Duodenal mucosa (tissue), 2 donors: ENCODE measurements around the gene USP17L27.
"Not testable (repeated sequence)": the region's sequence is repeated elsewhere in the genome, so short reads cannot be mapped to it uniquely, and the experiment has no call there.

Source experiments
- H3K27ac ChIP-seq: one replicate; pipeline ENCODE4 v1.7.0; 2013; ENCODE audit warnings: low read depth, low read length
- H3K27me3 ChIP-seq, 2 donors: one replicate each; pipeline ENCODE4 v1.7.0; 2013; ENCODE audit warnings: low read length in 2 of 2, control low read depth in 1 of 2; ENCODE audit not compliant: insufficient read depth in 2 of 2, control insufficient read depth in 1 of 2
- H3K36me3 ChIP-seq, 2 donors: one replicate each; pipeline ENCODE4 v1.7.0; 2013; ENCODE audit warnings: low read length in 2 of 2, control low read depth in 1 of 2; ENCODE audit not compliant: insufficient read depth in 2 of 2, control insufficient read depth in 1 of 2
- H3K4me1 ChIP-seq, 2 donors: one replicate each; pipeline ENCODE4 v1.7.0; 2013; ENCODE audit warnings: low read length in 2 of 2, control low read depth in 1 of 2; ENCODE audit not compliant: insufficient read depth in 2 of 2, control insufficient read depth in 1 of 2
- H3K4me3 ChIP-seq, 2 donors: one replicate each; pipeline ENCODE4 v1.7.0; 2013; ENCODE audit warnings: low read length in 2 of 2, low read depth in 1 of 2
- H3K9ac ChIP-seq, 2 donors: one replicate each; pipeline ENCODE4 v1.7.0; 2013; ENCODE audit warnings: low read length in 2 of 2, low read depth in 1 of 2
- H3K9me3 ChIP-seq, 2 donors: one replicate each; pipeline ENCODE4 v1.7.0; 2013; ENCODE audit warnings: low read length in 2 of 2, control low read depth in 1 of 2; ENCODE audit not compliant: control insufficient read depth in 1 of 2

The USP17L27 gene, protein sequence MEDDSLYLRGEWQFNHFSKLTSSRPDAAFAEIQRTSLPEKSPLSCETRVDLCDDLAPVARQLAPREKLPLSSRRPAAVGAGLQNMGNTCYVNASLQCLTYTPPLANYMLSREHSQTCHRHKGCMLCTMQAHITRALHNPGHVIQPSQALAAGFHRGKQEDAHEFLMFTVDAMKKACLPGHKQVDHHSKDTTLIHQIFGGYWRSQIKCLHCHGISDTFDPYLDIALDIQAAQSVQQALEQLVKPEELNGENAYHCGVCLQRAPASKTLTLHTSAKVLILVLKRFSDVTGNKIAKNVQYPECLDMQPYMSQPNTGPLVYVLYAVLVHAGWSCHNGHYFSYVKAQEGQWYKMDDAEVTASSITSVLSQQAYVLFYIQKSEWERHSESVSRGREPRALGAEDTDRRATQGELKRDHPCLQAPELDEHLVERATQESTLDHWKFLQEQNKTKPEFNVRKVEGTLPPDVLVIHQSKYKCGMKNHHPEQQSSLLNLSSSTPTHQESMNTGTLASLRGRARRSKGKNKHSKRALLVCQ

DNA sequence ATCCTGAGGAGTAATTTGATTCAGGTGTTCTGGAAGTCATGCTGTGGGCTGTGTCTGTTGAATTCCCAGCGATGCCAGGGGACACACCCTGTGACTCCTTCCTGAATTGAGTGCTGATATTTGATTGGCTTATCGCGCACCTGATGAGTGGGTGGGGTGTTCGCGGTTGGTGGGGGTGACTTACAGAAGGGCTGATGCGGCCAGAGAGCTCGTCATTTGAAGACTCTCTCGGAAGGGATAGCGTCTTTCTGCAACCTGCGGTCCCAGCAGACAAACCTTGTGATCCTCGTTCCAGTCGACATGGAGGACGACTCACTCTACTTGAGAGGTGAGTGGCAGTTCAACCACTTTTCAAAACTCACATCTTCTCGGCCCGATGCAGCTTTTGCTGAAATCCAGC, at the start of gene USP17L27:
Gene USP17L27, plus strand, starts transcription at position 301 of the 400 bp plus-strand sequence. Its CDS starts 0 bp downstream, at position 301.
- H3K27me3 ChIP-seq, H3K9me3 ChIP-seq, H3K36me3 ChIP-seq, H3K4me1 ChIP-seq, H3K9ac ChIP-seq, H3K4me3 ChIP-seq, H3K27ac ChIP-seq: not testable (repeated sequence)

- not testable (repeated sequence) for H3K27me3 ChIP-seq, H3K9me3 ChIP-seq, H3K36me3 ChIP-seq, H3K4me1 ChIP-seq, H3K9ac ChIP-seq, H3K27ac ChIP-seq, H3K4me3 ChIP-seq
These were observed 19.8 kb upstream of the USP17L27 start for GRCh38 chr4:9324191-9324590.

DNA sequence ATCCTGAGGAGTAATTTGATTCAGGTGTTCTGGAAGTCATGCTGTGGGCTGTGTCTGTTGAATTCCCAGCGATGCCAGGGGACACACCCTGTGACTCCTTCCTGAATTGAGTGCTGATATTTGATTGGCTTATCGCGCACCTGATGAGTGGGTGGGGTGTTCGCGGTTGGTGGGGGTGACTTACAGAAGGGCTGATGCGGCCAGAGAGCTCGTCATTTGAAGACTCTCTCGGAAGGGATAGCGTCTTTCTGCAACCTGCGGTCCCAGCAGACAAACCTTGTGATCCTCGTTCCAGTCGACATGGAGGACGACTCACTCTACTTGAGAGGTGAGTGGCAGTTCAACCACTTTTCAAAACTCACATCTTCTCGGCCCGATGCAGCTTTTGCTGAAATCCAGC, 19.1 kb upstream of the USP17L27 start, which contains the start of gene USP17L24:
Gene USP17L24, plus strand, starts transcription at position 301 of the 400 bp plus-strand sequence. Its CDS starts 0 bp downstream, at position 301.
- not testable (repeated sequence) for H3K36me3 ChIP-seq, H3K9me3 ChIP-seq, H3K27me3 ChIP-seq, H3K27ac ChIP-seq, H3K4me3 ChIP-seq, H3K4me1 ChIP-seq, H3K9ac ChIP-seq

- H3K36me3 ChIP-seq, H3K9ac ChIP-seq, H3K4me3 ChIP-seq, H3K27ac ChIP-seq, H3K27me3 ChIP-seq, H3K9me3 ChIP-seq, H3K4me1 ChIP-seq: not testable (repeated sequence)
These were observed 14.3 kb upstream of the USP17L27 start, which contains the start of gene USP17L25 for GRCh38 chr4:9329611-9330010. Gene USP17L25, plus strand, starts transcription at chr4:9329911. Its CDS starts 0 bp downstream, at chr4:9329911.

GRCh38 chr4:9334358-9334757, 9.6 kb upstream of the USP17L27 start, which contains the start of gene USP17L26:
Gene USP17L26, plus strand, starts transcription at chr4:9334658. Its CDS starts 0 bp downstream, at chr4:9334658.
- not testable (repeated sequence) for H3K4me3 ChIP-seq, H3K4me1 ChIP-seq, H3K36me3 ChIP-seq, H3K27me3 ChIP-seq, H3K9me3 ChIP-seq, H3K9ac ChIP-seq, H3K27ac ChIP-seq

DNA sequence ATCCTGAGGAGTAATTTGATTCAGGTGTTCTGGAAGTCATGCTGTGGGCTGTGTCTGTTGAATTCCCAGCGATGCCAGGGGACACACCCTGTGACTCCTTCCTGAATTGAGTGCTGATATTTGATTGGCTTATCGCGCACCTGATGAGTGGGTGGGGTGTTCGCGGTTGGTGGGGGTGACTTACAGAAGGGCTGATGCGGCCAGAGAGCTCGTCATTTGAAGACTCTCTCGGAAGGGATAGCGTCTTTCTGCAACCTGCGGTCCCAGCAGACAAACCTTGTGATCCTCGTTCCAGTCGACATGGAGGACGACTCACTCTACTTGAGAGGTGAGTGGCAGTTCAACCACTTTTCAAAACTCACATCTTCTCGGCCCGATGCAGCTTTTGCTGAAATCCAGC, 4.8 kb upstream of the USP17L27 start, which contains the start of gene USP17L5:
Gene USP17L5, plus strand, starts transcription at position 301 of the 400 bp plus-strand sequence. Its CDS starts 0 bp downstream, at position 301.
- not testable (repeated sequence) for H3K9me3 ChIP-seq, H3K27me3 ChIP-seq, H3K36me3 ChIP-seq, H3K9ac ChIP-seq, H3K4me1 ChIP-seq, H3K27ac ChIP-seq, H3K4me3 ChIP-seq

DNA sequence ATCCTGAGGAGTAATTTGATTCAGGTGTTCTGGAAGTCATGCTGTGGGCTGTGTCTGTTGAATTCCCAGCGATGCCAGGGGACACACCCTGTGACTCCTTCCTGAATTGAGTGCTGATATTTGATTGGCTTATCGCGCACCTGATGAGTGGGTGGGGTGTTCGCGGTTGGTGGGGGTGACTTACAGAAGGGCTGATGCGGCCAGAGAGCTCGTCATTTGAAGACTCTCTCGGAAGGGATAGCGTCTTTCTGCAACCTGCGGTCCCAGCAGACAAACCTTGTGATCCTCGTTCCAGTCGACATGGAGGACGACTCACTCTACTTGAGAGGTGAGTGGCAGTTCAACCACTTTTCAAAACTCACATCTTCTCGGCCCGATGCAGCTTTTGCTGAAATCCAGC, 4.6 kb downstream of the USP17L27 start, which contains the start of gene USP17L28:
Gene USP17L28, plus strand, starts transcription at position 301 of the 400 bp plus-strand sequence. Its CDS starts 0 bp downstream, at position 301.
- H3K9me3 ChIP-seq, H3K4me1 ChIP-seq, H3K36me3 ChIP-seq, H3K27me3 ChIP-seq, H3K9ac ChIP-seq, H3K27ac ChIP-seq, H3K4me3 ChIP-seq: not testable (repeated sequence)

DNA sequence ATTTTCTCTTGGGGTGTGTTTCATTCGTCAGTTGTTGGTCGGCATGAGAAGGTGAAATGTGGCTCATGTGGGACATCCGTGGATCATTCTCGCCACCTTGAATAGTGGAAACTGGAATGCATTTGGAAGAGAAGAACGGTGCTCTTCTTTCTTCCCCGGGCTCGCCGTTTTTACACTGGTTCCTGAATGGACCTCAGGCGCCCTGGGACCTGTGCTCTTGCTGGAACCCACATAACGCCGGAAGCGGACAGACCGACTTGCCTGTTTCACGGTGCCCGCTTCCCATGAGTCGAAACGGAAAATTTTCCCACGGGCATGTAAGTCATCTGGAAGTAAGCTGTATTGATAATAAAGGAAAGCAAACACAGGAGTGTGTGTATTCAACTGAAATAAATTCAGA, 6.9 kb downstream of the USP17L27 start:
- not testable (repeated sequence) for H3K36me3 ChIP-seq, H3K4me1 ChIP-seq, H3K4me3 ChIP-seq

GRCh38 chr4:9353338-9353737, 9.4 kb downstream of the USP17L27 start, which contains the start of gene USP17L29:
Gene USP17L29, plus strand, starts transcription at chr4:9353638. Its CDS starts 0 bp downstream, at chr4:9353638.
- H3K4me1 ChIP-seq: not testable (repeated sequence)

More for the DNA sequence above, 6.9 kb downstream of the USP17L27 start:
- H3K27ac ChIP-seq, H3K9ac ChIP-seq, H3K27me3 ChIP-seq, H3K9me3 ChIP-seq: not testable (repeated sequence)

DNA sequence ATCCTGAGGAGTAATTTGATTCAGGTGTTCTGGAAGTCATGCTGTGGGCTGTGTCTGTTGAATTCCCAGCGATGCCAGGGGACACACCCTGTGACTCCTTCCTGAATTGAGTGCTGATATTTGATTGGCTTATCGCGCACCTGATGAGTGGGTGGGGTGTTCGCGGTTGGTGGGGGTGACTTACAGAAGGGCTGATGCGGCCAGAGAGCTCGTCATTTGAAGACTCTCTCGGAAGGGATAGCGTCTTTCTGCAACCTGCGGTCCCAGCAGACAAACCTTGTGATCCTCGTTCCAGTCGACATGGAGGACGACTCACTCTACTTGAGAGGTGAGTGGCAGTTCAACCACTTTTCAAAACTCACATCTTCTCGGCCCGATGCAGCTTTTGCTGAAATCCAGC, 18.9 kb downstream of the USP17L27 start, which contains the start of gene USP17L30:
Gene USP17L30, plus strand, starts transcription at position 301 of the 400 bp plus-strand sequence. Its CDS starts 0 bp downstream, at position 301.
- not testable (repeated sequence) for H3K4me3 ChIP-seq, H3K9ac ChIP-seq, H3K27ac ChIP-seq, H3K36me3 ChIP-seq, H3K27me3 ChIP-seq, H3K9me3 ChIP-seq, H3K4me1 ChIP-seq

More at GRCh38 chr4:9353338-9353737, 9.4 kb downstream of the USP17L27 start, which contains the start of gene USP17L29:
- H3K9me3 ChIP-seq, H3K36me3 ChIP-seq, H3K27me3 ChIP-seq, H3K27ac ChIP-seq, H3K4me3 ChIP-seq, H3K9ac ChIP-seq: not testable (repeated sequence)
